ENCODE results near the gene DPP8. TPM values are rescaled to one million over a fixed set of nuclear protein-coding genes. Genes with fewer than 3 reads are reported as not detected.

The DPP8 gene
- total RNA-seq, 2 donors from 2014 or later: 34.2 to 34.3 TPM

DNA sequence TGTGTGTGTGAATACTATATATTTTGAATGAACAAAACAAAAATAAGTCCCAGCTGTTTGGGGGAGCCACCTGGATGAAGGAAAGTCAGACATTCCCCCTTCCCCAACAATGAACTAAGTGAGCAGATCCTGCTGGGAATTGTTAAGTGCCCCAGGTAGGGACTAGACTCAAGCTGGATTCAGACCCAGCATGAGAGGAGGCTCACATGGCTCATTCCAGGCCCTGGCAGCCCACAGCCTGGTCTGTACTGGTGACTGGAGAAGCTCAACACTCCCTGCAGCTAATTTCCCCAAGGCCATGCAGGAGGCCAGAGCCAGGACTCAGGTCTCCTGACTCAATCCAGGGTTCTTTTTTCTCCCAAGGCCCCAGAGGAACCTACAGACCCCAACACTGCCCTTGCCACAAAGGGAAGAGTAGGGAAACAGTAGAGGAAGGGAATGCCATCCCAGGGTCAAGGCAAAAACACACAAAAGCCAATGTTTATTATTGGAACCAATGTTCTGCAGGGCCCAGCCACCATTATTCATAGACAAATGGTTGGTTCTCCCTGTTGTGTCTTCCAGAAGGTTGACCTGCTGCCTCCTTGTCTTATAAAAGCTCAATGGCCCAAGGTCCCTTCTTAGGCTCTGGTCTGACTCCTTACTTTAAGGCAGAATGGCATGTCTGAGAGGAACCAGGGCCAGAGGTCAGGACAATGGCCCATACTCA lies 104.3 kb downstream of the DPP8 start:
- TF ChIP-seq, protein P1, sequence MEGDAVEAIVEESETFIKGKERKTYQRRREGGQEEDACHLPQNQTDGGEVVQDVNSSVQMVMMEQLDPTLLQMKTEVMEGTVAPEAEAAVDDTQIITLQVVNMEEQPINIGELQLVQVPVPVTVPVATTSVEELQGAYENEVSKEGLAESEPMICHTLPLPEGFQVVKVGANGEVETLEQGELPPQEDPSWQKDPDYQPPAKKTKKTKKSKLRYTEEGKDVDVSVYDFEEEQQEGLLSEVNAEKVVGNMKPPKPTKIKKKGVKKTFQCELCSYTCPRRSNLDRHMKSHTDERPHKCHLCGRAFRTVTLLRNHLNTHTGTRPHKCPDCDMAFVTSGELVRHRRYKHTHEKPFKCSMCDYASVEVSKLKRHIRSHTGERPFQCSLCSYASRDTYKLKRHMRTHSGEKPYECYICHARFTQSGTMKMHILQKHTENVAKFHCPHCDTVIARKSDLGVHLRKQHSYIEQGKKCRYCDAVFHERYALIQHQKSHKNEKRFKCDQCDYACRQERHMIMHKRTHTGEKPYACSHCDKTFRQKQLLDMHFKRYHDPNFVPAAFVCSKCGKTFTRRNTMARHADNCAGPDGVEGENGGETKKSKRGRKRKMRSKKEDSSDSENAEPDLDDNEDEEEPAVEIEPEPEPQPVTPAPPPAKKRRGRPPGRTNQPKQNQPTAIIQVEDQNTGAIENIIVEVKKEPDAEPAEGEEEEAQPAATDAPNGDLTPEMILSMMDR (IDR thresholded peaks at IDR 0.05): no peak
- H3K4me1 ChIP-seq: no peaks in the 10 kb centered on the region
- no peaks in the 10 kb centered on the region for H3K27me3 ChIP-seq
- DNase-seq: no peak
- no peak overlapping the region for H3K9ac ChIP-seq (ENCODE audit: low read depth in 2 of 2, low read length in 2 of 2)
- no peak overlapping the region for H3K27ac ChIP-seq
- no peaks in the 10 kb centered on the region for H3K36me3 ChIP-seq
- H3K4me3 ChIP-seq: no peak overlapping the region
- H3K9me3 ChIP-seq: no peaks in the 10 kb centered on the region
- intact Hi-C loops (cut with DNase I): no loop called here

DNA sequence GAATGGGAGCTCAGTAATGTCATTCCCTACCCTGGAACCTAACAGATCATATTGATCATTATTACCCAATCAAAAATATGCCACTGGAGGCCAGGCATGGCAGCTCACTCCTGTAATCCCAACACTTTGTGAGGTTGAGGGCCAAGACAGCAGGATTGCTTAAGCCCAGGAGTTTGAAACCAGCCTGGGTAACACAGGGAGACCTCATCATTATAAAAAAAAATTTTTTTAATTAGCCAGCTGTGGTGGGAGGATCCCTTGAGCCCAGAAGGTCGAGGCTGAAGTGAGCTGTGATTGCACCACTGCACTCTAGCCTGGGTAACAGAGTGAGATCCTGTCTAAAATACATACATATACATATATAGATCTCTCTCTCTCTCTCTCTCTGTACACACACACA lies 104.9 kb downstream of the DPP8 start:
- Histone ChIP-seq H3K9ac (ENCODE audit: low read depth in 2 of 2, low read length in 2 of 2) (no peak overlapping the region), H3K4me3 (no peak overlapping the region), H3K9me3 (no peaks in the 10 kb centered on the region), H3K36me3 (no peaks in the 10 kb centered on the region), H3K4me1 (no peaks in the 10 kb centered on the region), H3K27ac (no peak overlapping the region), H3K27me3 (no peaks in the 10 kb centered on the region)
- DNase-seq: no peak
- intact Hi-C loops (cut with DNase I): no loop called here
- TF ChIP-seq, protein P1 (IDR thresholded peaks at IDR 0.05): no peak

DNA sequence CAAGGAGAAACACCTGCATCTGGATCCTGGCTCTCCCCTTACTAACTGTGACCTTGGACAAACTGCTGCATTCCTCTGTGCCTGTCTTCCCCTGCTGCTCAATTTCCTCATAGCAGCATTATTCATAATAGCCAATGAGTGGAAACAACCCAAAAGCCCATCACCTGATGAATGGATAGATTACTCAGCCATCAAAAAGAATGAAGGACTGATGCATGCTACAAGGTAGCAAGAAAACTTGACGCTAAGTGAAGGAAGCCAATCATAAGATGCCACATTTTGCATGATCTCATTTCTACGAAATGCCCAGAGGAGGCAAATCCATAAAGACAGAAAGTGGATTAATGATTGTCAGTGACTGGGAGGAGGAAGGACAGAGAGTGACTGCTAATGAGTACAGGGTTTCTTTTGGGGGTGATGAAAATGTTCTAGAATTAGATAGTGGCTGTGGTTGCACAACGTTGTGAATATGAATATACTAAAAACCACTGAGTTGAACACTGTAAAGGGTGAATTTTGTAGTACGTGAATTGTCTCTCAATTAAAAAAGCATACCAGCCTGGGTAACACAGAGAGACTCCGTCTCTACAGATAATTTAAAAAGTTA lies 105.9 kb downstream of the DPP8 start:
- no peak overlapping the region for H3K9ac ChIP-seq (ENCODE audit: low read depth in 2 of 2, low read length in 2 of 2)
- H3K9me3 ChIP-seq: no peaks in the 10 kb centered on the region
- intact Hi-C loops (cut with DNase I): no loop called here
- no peak for DNase-seq
- TF ChIP-seq, protein P1 (IDR thresholded peaks at IDR 0.05): no peak
- no peaks in the 10 kb centered on the region for H3K4me1 ChIP-seq
- H3K4me3 ChIP-seq: no peak overlapping the region
- H3K27ac ChIP-seq: no peak overlapping the region
- H3K27me3 ChIP-seq: no peaks in the 10 kb centered on the region
- H3K36me3 ChIP-seq: no peaks in the 10 kb centered on the region

DNA sequence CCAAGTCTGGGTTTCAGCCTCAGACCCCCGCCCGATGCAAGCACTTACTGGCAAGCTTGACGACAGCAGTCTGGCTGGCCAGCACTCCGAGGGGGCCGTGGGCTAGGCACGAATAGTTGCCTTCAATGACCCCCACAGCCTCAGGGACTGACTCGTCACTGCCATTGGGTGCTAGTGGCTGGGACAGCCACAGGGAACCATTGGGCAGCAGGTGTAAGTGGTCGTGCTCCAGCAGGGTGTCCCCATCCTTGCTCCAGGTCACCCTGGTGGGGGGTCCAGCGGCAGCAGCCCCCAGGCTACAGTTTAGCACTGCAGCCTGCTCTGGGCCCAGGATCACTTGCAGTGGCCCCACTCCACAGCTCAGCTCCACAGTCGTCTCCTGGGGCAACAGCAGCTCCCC lies 106.5 kb downstream of the DPP8 start:
- Histone ChIP-seq H3K36me3 (no peaks in the 10 kb centered on the region), H3K9me3 (no peaks in the 10 kb centered on the region), H3K4me1 (no peaks in the 10 kb centered on the region), H3K9ac (ENCODE audit: low read depth in 2 of 2, low read length in 2 of 2) (no peak overlapping the region), H3K27me3 (no peaks in the 10 kb centered on the region), H3K4me3 (no peak overlapping the region), H3K27ac (no peak overlapping the region)
- intact Hi-C loops (cut with DNase I): no loop called here
- TF ChIP-seq, protein P1 (IDR thresholded peaks at IDR 0.05): no peak
- DNase-seq: no peak

DNA sequence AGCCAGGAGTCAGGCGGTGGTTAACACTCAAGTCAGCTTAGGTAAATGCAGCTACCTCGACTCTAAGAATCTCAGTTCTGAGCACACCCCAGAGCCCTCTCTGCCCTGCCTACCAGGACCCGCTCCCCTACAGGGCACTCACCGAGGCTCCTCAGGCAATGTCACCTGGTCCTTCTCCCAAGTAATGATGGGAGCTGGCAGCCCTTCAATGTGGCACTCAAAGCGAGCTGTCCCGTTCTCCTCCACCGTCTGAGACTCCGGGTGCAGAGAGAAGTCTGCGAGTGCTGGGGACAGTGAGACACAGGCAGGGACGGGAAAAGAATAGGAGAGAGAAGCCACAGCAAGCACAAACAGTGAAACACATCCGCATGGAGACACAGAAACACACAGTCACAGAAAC lies 107.5 kb downstream of the DPP8 start:
- intact Hi-C loops (cut with DNase I): no loop called here

More for the DNA sequence above, 107.5 kb downstream of the DPP8 start:
- Histone ChIP-seq H3K9me3 (no peaks in the 10 kb centered on the region), H3K4me3 (no peak overlapping the region), H3K27me3 (no peaks in the 10 kb centered on the region), H3K36me3 (no peaks in the 10 kb centered on the region), H3K4me1 (no peaks in the 10 kb centered on the region), H3K9ac (ENCODE audit: low read depth in 2 of 2, low read length in 2 of 2) (no peak overlapping the region), H3K27ac (no peak overlapping the region)
- TF ChIP-seq, protein P1 (IDR thresholded peaks at IDR 0.05): no peak
- DNase-seq: no peak
